Osteoblast (primary cell): Measurements from ENCODE around the gene ADCY3. TPM values are rescaled to one million over a fixed set of nuclear protein-coding genes. Genes with fewer than 3 reads are reported as not detected.

Experiments
- DNase-seq: peaks from one replicate; pipeline ENCODE4 v3.0.0; 2011; ENCODE audit warnings: low spot score, mixed read lengths; ENCODE audit not compliant: insufficient read length; ENCODE audit errors: missing footprints
- H2AFZ ChIP-seq: 2 replicates; pipeline ENCODE4 v1.6.0; 2011; ENCODE audit warnings: mild to moderate bottlenecking, low read length
- H3K27ac ChIP-seq: 2 replicates; pipeline ENCODE4 v1.5.1; 2011; ENCODE audit warnings: mild to moderate bottlenecking, low read depth, low read length, moderate library complexity
- H3K27me3 ChIP-seq: 2 replicates; pipeline ENCODE4 v1.6.0; 2012; ENCODE audit warnings: mild to moderate bottlenecking, control low read depth, inconsistent platforms, low read length, moderate library complexity; ENCODE audit not compliant: insufficient read depth
- H3K36me3 ChIP-seq: 2 replicates; pipeline ENCODE4 v1.5.1; 2011; ENCODE audit warnings: mild to moderate bottlenecking, low read length, control low read depth, moderate library complexity; ENCODE audit not compliant: insufficient read depth
- H3K4me1 ChIP-seq: 2 replicates; pipeline ENCODE4 v1.5.1; 2011; ENCODE audit warnings: mild to moderate bottlenecking, low read length, control low read depth, moderate library complexity; ENCODE audit not compliant: insufficient read depth
- H3K4me2 ChIP-seq: 2 replicates; pipeline ENCODE4 v1.6.0; 2011; ENCODE audit warnings: mild to moderate bottlenecking, low read length; ENCODE audit not compliant: insufficient read depth
- H3K4me3 ChIP-seq: fragments of 200-600 bp; sonication (generic); 3 replicates; pipeline ENCODE4 v1.5.1; 2012; ENCODE audit warnings: mild to moderate bottlenecking, low read length, inconsistent platforms; ENCODE audit not compliant: insufficient read depth
- H3K79me2 ChIP-seq: 2 replicates; pipeline ENCODE4 v1.6.0; 2012; ENCODE audit warnings: mild to moderate bottlenecking, low read length, control low read depth, inconsistent platforms; ENCODE audit not compliant: insufficient read depth
- H3K9me3 ChIP-seq: 2 replicates; pipeline ENCODE4 v1.5.1; 2011; ENCODE audit warnings: low read depth, low read length, control low read depth
- H4K20me1 ChIP-seq: 2 replicates; pipeline ENCODE4 v1.6.0; 2012; ENCODE audit warnings: mild to moderate bottlenecking, low read length, control low read depth; ENCODE audit not compliant: insufficient read depth
- CTCF ChIP-seq: IDR thresholded peaks from 2 replicates; pipeline ENCODE4 v1.5.1; 2011; ENCODE audit warnings: mild to moderate bottlenecking, low read depth, low read length, moderate library complexity; ENCODE audit errors: extremely low read depth
- total RNA-seq: library from RNA; depleted of rRNA; stranded (reverse); fragments of >200 nt; gene quantifications from 2 replicates; pipeline ENCODE4 v1.2.3, GENCODE V29; 2012

Gene ADCY3
- total RNA-seq, 1 donor = 47.4 TPM

DNA sequence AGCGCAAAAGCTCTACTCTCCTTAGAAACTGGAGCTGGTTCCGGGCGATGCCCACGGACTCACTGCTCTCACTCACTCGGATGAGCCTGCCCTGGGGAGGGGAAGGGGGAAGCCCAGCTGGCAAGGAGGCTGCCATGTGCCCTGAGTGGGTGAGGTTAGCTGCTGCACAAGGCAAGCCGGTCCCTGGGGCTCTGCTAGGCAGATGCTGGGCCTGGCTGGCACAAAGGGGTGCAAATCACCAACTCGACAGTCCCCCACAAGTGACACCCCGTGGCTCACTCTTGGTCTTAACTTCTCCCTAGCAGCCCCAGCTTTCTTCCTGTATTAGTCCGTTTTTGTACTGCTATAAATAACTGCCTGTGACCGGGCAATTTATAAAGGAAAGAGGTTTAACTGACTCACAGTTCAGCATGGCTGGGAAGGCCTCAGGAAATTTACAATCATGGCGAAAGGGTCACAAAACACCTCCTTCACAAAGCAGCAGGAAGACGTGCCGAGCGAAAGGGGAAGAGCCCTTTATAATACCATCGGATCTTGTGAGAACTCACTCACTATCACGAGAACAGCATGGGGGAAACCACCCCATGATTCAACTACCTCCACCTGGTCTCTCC is 33.2 kb downstream of the ADCY3 start:
- no peak overlapping the region for H3K27ac ChIP-seq
- H3K4me2 ChIP-seq = no peak overlapping the region
- no peak overlapping the region for H3K4me3 ChIP-seq
- peak overlapping the region; percentile 46 for H2AFZ ChIP-seq
- no peak for TF ChIP-seq CTCF
- peaks cover under 1% of the 10 kb centered on the region for H3K9me3 ChIP-seq
- no peak for DNase-seq
- no peaks in the 10 kb centered on the region for H3K27me3 ChIP-seq
- no peaks in the 10 kb centered on the region for H3K79me2 ChIP-seq
- H3K36me3 ChIP-seq = no peaks in the 10 kb centered on the region
- H3K4me1 ChIP-seq = peaks cover 3% of the 10 kb centered on the region
- peaks cover 6% of the 10 kb centered on the region for H4K20me1 ChIP-seq

- no peak overlapping the region for H3K4me3 ChIP-seq
- peaks cover 3% of the 10 kb centered on the region for H3K4me1 ChIP-seq
- no peak overlapping the region for H3K27ac ChIP-seq
- no peaks in the 10 kb centered on the region for H3K36me3 ChIP-seq
- H2AFZ ChIP-seq = no peak overlapping the region
- no peaks in the 10 kb centered on the region for H3K79me2 ChIP-seq
- H4K20me1 ChIP-seq = peaks cover 12% of the 10 kb centered on the region
- no peak for TF ChIP-seq CTCF
- no peaks in the 10 kb centered on the region for H3K9me3 ChIP-seq
- no peak for DNase-seq
- no peaks in the 10 kb centered on the region for H3K27me3 ChIP-seq
- no peak overlapping the region for H3K4me2 ChIP-seq
These were observed 33.9 kb downstream of the ADCY3 start for GRCh38 chr2:24886126-24886501.

GRCh38 chr2:24885221-24886125 is 34.6 kb downstream of the ADCY3 start:
- no peaks in the 10 kb centered on the region for H3K36me3 ChIP-seq
- peaks cover 12% of the 10 kb centered on the region for H4K20me1 ChIP-seq
- no peaks in the 10 kb centered on the region for H3K27me3 ChIP-seq
- TF ChIP-seq CTCF = no peak
- H3K79me2 ChIP-seq = no peaks in the 10 kb centered on the region
- no peaks in the 10 kb centered on the region for H3K9me3 ChIP-seq
- no peak for DNase-seq
- H3K4me1 ChIP-seq = peaks cover 3% of the 10 kb centered on the region
- H3K27ac ChIP-seq = no peak overlapping the region
- no peak overlapping the region for H2AFZ ChIP-seq
- H3K4me3 ChIP-seq = no peak overlapping the region
- H3K4me2 ChIP-seq = no peak overlapping the region

GRCh38 chr2:24883946-24884345 is 36.1 kb downstream of the ADCY3 start:
- Histone ChIP-seq H3K4me1 (peaks cover 3% of the 10 kb centered on the region), H3K9me3 (no peaks in the 10 kb centered on the region), H3K79me2 (no peaks in the 10 kb centered on the region), H4K20me1 (peaks cover 12% of the 10 kb centered on the region), H3K27ac (no peak overlapping the region), H3K27me3 (no peaks in the 10 kb centered on the region), H3K4me3 (no peak overlapping the region), H3K36me3 (no peaks in the 10 kb centered on the region), H2AFZ (no peak overlapping the region), H3K4me2 (no peak overlapping the region)
- no peak for DNase-seq
- TF ChIP-seq CTCF = no peak
